GM12872 (cell line): ENCODE measurements around the gene NEB.

Source experiments
- CTCF ChIP-seq: IDR thresholded peaks from 3 replicates; pipeline ENCODE4 v1.5.1; 2011; ENCODE audit warnings: low read depth, mild to moderate bottlenecking, low read length, moderate library complexity; ENCODE audit not compliant: insufficient read depth

Gene NEB

GRCh38 chr2:151481744-151482143 lies 252.5 kb downstream of the NEB start:
- no peak for TF ChIP-seq CTCF

GRCh38 chr2:151478011-151478410 lies 256.3 kb downstream of the NEB start:
- TF ChIP-seq CTCF = no peak

- TF ChIP-seq CTCF = no peak
Observed at GRCh38 chr2:151476287-151476686, 258.0 kb downstream of the NEB start.

GRCh38 chr2:151475071-151475470 lies 259.2 kb downstream of the NEB start:
- no peak for TF ChIP-seq CTCF

GRCh38 chr2:151472966-151473365 lies 261.3 kb downstream of the NEB start:
- no peak for TF ChIP-seq CTCF

- TF ChIP-seq CTCF = no peak
Observed at GRCh38 chr2:151470556-151470955, 263.7 kb downstream of the NEB start.

- no peak for TF ChIP-seq CTCF
Observed at GRCh38 chr2:151465771-151466170, 268.5 kb downstream of the NEB start.

GRCh38 chr2:151459358-151459757 lies 274.9 kb downstream of the NEB start:
- no peak for TF ChIP-seq CTCF
